ENCODE results near the gene PIH1D2. TPM values are rescaled to one million over a fixed set of nuclear protein-coding genes. Genes with fewer than 3 reads are reported as not detected.

The PIH1D2 gene
- total and polyA plus RNA-seq, 10 of the 15 experiments (the other 5 are each of a cell fraction or from before 2014, with no cell fraction given): 0.51 to 3.0 (median 1.5) TPM

- Histone ChIP-seq H2AFZ (ENCODE audit: control insufficient read depth, low read depth, low read length) (no peak overlapping the region), H3K4me2 (ENCODE audit: control insufficient read depth, insufficient read depth) (no peak overlapping the region), H3K9me3 (replicated peaks; ENCODE audit: control insufficient read depth, insufficient read depth, low read length) (no peaks in the 10 kb centered on the region), H3K4me1 (ENCODE audit: control insufficient read depth, insufficient read depth, low read length) (no peaks in the 10 kb centered on the region), H4K20me1 (ENCODE audit: control insufficient read depth, insufficient read depth) (no peaks in the 10 kb centered on the region), H3K36me3 (ENCODE audit: control insufficient read depth in 2 of 2, insufficient read depth in 2 of 2, low read length in 1 of 2) (no peaks in the 10 kb centered on the region; a peak in 2 of 4 replicates), H3K4me3 (no peak overlapping the region), H3K9ac (ENCODE audit: control insufficient read depth, insufficient read depth, low read length) (no peak overlapping the region), H3K27me3 (replicated peaks in 1 of 2; ENCODE audit: control insufficient read depth in 2 of 2, insufficient read depth in 2 of 2, low read length in 1 of 2) (no peaks in the 10 kb centered on the region), H3K27ac (ENCODE audit: control insufficient read depth, insufficient read depth) (no peak overlapping the region), H3K79me2 (ENCODE audit: control insufficient read depth, insufficient read depth, low read length) (no peaks in the 10 kb centered on the region)
- ATAC-seq (no peak), DNase-seq (ENCODE audit: low read depth, low spot score) (no peak), FAIRE-seq (no peak)
- RAD21 ChIA-PET (ENCODE audit: unreplicated experiment): no interaction called here
- in situ Hi-C loops (cut with MboI) (no loop called here), intact Hi-C loops (cut with micrococcal nuclease; ENCODE audit: unreplicated experiment) (no loop called here)
- 19% methylated on average over 2 of the region's 2 CpGs for WGBS (ENCODE audit: insufficient coverage, insufficient replicate concordance, low lambda C conversion rate, missing lambda C conversion rate)
- SMC1A ChIA-PET (ENCODE audit: uncharacterized antibody, unreplicated experiment): interaction anchor here (2.4 kb wide), 1 partner anchor 13 kb away, joined by 7 read pairs; no protein-coding TSS in a partner anchor
- POLR2A ChIA-PET: interaction anchor here (0.6 to 0.7 kb wide), 3 partner anchors 9 to 217 kb away, joined by 4 read pairs; no protein-coding TSS in a partner anchor
- CTCF ChIA-PET: interaction anchor here (1.0 kb wide), 1 partner anchor 13 kb away, joined by 4 read pairs; no protein-coding TSS in a partner anchor
- TF ChIP-seq BACH1 (IDR thresholded peaks at IDR 0.05; ENCODE audit: borderline replicate concordance): no peak
- TF ChIP-seq TARDBP (IDR thresholded peaks at IDR 0.05; ENCODE audit: borderline replicate concordance): no peak
- TF ChIP-seq BRCA1 (IDR thresholded peaks at IDR 0.05; ENCODE audit: low read depth, low read length): no peak
- TF ChIP-seq YY1 (IDR thresholded peaks at IDR 0.05; ENCODE audit: low read depth, low read length): no peak
- BruUV-seq (replicated peaks): no TSS peak
Measured at GRCh38 chr11:112100462-112100861, 26.6 kb upstream of the PIH1D2 start.

- CTCF ChIA-PET: interaction anchor here (1.0 to 1.4 kb wide), 5 partner anchors 12 to 166 kb away, joined by 3 to 4 read pairs (median 4); no protein-coding TSS in a partner anchor
- intact Hi-C loops (cut with micrococcal nuclease; ENCODE audit: unreplicated experiment): no loop called here
- Histone ChIP-seq H3K27ac (ENCODE audit: control insufficient read depth, insufficient read depth) (no peak overlapping the region), H3K9me3 (replicated peaks; ENCODE audit: control insufficient read depth, insufficient read depth, low read length) (no peaks in the 10 kb centered on the region), H3K79me2 (ENCODE audit: control insufficient read depth, insufficient read depth, low read length) (no peaks in the 10 kb centered on the region), H3K4me2 (ENCODE audit: control insufficient read depth, insufficient read depth) (no peak overlapping the region), H3K27me3 (replicated peaks in 1 of 2; ENCODE audit: control insufficient read depth in 2 of 2, insufficient read depth in 2 of 2, low read length in 1 of 2) (no peaks in the 10 kb centered on the region), H3K9ac (ENCODE audit: control insufficient read depth, insufficient read depth, low read length) (no peak overlapping the region), H3K4me1 (ENCODE audit: control insufficient read depth, insufficient read depth, low read length) (no peaks in the 10 kb centered on the region), H2AFZ (ENCODE audit: control insufficient read depth, low read depth, low read length) (no peak overlapping the region), H4K20me1 (ENCODE audit: control insufficient read depth, insufficient read depth) (no peaks in the 10 kb centered on the region), H3K36me3 (ENCODE audit: control insufficient read depth in 2 of 2, insufficient read depth in 2 of 2, low read length in 1 of 2) (peaks cover 0 to 3% of the 10 kb centered on the region in 2 experiments; a peak in 3 of 4 replicates), H3K4me3 (no peak overlapping the region)
- RAD21 ChIA-PET (ENCODE audit: unreplicated experiment): no interaction called here
- POLR2A ChIA-PET: no interaction called here
- 98% methylated on average over 11 of the region's 11 CpGs for WGBS (ENCODE audit: insufficient coverage, insufficient replicate concordance, low lambda C conversion rate, missing lambda C conversion rate)
- DNase-seq (ENCODE audit: low read depth, low spot score): no peak
- FAIRE-seq: no peak
- in situ Hi-C loops (cut with MboI): no loop called here
- ATAC-seq: no peak
- SMC1A ChIA-PET (ENCODE audit: uncharacterized antibody, unreplicated experiment): interaction anchor here (0.7 to 1.8 kb wide), 3 partner anchors 9 to 15 kb away, joined by 3 to 5 read pairs (median 3); partner anchors contain the start of genes SDHD and TIMM8B
- BruUV-seq (replicated peaks): no TSS peak
- TF ChIP-seq IKZF1 (conservative IDR thresholded peaks at IDR 0.05): no peak
- TF ChIP-seq SIX5 (IDR thresholded peaks at IDR 0.05; ENCODE audit: low read depth, low read length, severe bottlenecking): no peak
- TF ChIP-seq ZBTB4 (CRISPR knock-in tag; IDR thresholded peaks at IDR 0.05): no peak
- TF ChIP-seq ZBTB33 (IDR thresholded peaks at IDR 0.05): no peak
- no peak for TF ChIP-seq ZNF384 (IDR thresholded peaks at IDR 0.05; ENCODE audit: borderline replicate concordance, low read depth, low read length)
Measured at GRCh38 chr11:112097734-112098528, 24.1 kb upstream of the PIH1D2 start.

Measured in GM12878 (cell line).